HL-60 (cell line): ENCODE results near the gene TBX2.

Experiments used
- POLR2AphosphoS5 ChIP-seq: IDR thresholded peaks from 2 replicates; pipeline ENCODE4 v1.6.1; 2012; ENCODE audit warnings: low read depth
- TF ChIP-seq, protein P1 (sequence below): IDR thresholded peaks from one replicate; pipeline ENCODE4 v1.5.1; 2011; ENCODE audit warnings: low read length, control low read depth, inconsistent platforms; ENCODE audit not compliant: insufficient read depth

- TF ChIP-seq, protein P1, sequence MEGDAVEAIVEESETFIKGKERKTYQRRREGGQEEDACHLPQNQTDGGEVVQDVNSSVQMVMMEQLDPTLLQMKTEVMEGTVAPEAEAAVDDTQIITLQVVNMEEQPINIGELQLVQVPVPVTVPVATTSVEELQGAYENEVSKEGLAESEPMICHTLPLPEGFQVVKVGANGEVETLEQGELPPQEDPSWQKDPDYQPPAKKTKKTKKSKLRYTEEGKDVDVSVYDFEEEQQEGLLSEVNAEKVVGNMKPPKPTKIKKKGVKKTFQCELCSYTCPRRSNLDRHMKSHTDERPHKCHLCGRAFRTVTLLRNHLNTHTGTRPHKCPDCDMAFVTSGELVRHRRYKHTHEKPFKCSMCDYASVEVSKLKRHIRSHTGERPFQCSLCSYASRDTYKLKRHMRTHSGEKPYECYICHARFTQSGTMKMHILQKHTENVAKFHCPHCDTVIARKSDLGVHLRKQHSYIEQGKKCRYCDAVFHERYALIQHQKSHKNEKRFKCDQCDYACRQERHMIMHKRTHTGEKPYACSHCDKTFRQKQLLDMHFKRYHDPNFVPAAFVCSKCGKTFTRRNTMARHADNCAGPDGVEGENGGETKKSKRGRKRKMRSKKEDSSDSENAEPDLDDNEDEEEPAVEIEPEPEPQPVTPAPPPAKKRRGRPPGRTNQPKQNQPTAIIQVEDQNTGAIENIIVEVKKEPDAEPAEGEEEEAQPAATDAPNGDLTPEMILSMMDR = no peak
- no peak for TF ChIP-seq POLR2AphosphoS5
These were observed 27.1 kb downstream of the TBX2 start for GRCh38 chr17:61426482-61427304.
